KG1 (cell line): ENCODE results near the gene MS4A12.
"Not testable (repeated sequence)": the region's sequence is repeated elsewhere in the genome, so short reads cannot be mapped to it uniquely, and the experiment has no call there.

ENCODE experiments used
- DNase-seq: peaks from one replicate; lab custom pipeline; 2025; lab: John Stamatoyannopoulos, UW

Gene MS4A12, protein sequence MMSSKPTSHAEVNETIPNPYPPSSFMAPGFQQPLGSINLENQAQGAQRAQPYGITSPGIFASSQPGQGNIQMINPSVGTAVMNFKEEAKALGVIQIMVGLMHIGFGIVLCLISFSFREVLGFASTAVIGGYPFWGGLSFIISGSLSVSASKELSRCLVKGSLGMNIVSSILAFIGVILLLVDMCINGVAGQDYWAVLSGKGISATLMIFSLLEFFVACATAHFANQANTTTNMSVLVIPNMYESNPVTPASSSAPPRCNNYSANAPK

DNA sequence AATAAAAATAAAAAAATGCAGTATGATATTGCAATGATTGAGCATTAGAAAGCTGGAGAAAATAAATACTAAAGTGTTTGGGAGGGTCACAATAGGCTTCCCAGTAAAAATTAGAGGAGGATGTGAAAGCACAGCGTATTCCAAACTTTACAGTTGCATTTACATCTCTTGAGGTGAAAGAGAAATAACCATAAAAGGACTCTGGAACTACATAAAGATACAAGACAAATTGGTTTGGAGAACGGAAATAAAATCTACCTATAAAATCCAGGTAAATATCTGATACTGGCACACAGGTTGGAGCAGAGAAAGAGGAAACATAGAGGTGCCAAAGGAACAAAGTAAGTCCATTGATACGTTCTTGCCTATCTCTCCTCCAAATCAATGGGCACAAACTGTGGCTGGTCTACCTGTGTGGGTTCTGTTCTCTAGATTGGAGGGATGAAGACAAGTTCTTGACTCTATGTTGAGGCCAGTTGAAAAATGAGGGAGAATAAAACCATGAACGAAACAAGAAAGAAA is at the start of gene MS4A12:
TSS of gene MS4A12 (plus strand) at position 291 of the 522 bp plus-strand sequence. CDS start 4,541 bp downstream, outside the sequence.
- no peak for DNase-seq

- no peak for DNase-seq
Observed at GRCh38 chr11:60447070-60447469, 45.5 kb upstream of the MS4A12 start.

GRCh38 chr11:60447846-60448245 is 44.7 kb upstream of the MS4A12 start:
- DNase-seq: no peak

DNA sequence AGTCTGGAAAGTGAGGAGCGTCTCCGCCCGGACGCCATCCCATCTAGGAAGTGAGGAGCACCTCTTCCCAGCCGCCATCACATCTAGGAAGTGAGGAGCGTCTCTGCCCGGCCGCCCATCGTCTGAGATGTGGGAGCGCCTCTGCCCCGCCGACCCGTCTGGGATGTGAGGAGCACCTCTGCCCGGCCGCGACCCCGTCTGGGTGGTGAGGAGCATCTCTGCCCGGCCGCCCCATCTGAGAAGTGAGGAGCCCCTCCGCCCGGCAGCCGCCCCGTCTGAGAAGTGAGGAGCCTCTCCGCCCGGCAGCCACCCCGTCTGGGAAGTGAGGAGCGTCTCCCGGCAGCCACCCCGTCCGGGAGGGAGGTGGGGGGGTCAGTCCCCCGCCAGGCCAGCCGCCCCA is 41.4 kb upstream of the MS4A12 start:
- not testable (repeated sequence) for DNase-seq

- no peak for DNase-seq
Observed at GRCh38 chr11:60454212-60454611, 38.4 kb upstream of the MS4A12 start.

GRCh38 chr11:60455531-60456042 is 37.0 kb upstream of the MS4A12 start, which contains the start of gene MS4A1:
Gene MS4A1 (plus strand): TSS chr11:60455847. CDS start chr11:60462375, 6,528 bp downstream.
- no peak for DNase-seq

- DNase-seq: no peak
Observed at GRCh38 chr11:60457576-60457975, 35.0 kb upstream of the MS4A12 start.

DNA sequence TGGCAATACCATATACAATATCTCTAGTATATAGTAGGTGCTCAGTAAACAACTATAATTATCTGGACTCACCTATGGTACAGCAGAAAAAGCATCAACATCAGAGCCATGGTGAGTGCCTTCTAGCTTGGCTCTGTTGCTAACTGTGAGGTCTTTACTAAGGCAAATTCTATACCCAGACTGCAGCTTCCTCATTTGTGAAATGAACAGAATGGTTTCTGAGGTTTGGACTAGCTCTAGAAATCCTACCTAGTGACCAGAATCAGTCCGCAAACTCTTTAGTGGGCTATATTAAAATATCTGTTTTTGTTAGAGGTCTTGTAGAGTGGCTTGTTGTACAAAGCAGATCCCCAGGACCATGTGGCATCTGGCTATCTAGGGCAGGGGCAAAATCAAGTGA is 33.2 kb upstream of the MS4A12 start:
- no peak for DNase-seq

DNA sequence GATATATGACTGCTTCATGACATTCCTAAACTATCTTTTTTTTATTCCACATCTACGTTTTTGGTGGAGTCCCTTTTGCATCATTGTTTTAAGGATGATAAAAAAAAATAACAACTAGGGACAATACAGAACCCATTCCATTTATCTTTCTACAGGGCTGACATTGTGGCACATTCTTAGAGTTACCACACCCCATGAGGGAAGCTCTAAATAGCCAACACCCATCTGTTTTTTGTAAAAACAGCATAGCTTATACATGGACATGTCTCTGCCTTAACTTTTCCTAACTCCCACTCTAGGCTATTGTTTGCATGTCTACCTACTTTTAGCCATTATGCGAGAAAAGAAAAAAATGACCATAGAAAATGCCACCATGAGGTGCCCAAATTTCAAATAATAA is 23.7 kb upstream of the MS4A12 start:
- no peak for DNase-seq

- no peak for DNase-seq
Observed at GRCh38 chr11:60469723-60470122, 22.9 kb upstream of the MS4A12 start.

GRCh38 chr11:60477035-60477445 is 15.5 kb upstream of the MS4A12 start:
- DNase-seq: peak; percentile 24

DNA sequence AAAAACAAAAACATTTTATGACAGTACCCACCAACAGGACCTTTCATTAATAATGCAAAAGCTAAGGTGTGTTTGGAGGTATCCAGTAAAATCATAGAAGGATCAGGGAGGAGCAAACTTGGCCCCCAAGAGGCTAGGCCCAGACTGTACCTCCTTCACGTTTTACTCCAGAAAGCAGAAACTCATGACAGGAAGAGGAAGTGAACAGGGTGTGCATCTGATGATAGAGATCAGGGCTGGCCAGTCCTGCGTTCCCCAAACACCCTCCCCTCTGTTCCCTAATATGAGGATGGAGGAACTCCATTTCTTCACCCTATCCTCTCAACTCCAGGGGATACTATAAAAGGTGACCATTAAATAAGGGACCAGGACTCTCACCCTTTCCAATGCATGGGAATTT is 10.2 kb upstream of the MS4A12 start:
- peak; percentile 43 for DNase-seq

GRCh38 chr11:60485987-60486386 is 6.6 kb upstream of the MS4A12 start:
- DNase-seq: peak; percentile 46

- DNase-seq: no peak
Observed at GRCh38 chr11:60493454-60493853, 876 bp downstream of the MS4A12 start.

DNA sequence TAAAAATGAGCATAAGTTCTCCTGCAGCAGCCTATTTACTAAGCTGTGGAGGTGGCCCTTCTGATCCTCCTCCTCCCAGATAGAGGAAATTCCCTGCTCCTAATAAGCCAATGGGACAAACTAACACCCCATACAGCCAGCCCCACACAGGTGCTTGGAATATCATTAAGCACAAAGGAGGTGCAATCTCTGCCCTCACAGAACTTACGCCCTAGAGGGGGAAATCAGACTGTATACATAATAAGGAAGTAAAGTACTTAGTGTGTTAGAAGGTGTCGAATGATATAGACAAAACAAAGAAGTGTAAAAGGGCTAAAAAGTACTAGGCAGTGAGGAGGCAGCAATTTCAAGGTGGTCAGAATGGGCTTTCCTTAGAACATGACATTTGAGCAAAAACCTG is 5.8 kb downstream of the MS4A12 start:
- no peak for DNase-seq

DNA sequence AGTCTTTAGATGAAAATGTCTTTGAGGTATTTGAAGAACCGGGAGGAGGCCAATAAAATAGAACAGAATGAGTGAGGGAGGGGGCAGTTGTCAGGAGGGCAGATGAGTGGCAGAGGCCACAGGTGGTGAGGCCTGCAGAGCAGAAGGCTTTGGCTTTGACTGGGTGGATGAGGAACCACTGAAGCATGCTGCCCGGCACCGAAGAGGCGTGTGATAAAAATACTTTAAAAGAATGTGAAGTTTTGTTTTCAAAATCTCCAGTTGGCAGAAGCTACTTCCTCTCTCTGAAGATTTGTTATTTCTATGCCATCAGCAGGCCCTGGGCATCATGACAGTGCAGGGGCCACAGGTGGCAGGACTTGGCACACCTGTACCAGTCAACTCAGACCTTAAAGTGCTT is 6.3 kb downstream of the MS4A12 start:
- no peak for DNase-seq

DNA sequence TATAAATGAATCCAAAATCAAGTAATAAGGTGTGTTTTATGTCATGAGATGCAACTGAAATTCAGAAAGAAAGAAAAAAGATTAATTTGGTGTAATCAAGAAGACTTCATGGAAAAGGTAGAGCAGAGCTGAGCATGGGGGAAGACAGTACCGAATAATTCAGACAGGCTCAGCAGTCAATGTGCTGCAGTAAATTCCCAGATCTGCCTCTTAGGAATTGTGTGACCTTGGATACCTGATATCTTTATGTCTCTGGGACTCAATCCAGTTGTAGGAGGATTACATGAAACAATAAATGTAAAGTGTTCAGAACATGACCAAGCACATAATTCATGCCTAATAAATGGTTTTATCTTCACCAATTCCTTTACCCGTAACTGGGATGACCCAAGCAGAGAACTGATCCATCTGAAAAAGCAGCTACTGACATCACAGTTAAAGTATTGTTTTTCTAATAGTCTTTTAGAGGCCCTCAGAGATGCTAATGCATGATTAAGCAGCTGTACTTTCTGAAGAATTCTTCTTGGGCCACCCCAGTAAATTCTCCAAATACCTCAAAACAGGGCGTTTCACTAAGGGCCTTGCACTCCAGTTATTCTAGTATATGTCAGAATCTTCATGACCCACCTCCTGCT is 7.8 kb downstream of the MS4A12 start:
- DNase-seq: no peak

GRCh38 chr11:60502221-60502775 is 9.7 kb downstream of the MS4A12 start:
- no peak for DNase-seq

DNA sequence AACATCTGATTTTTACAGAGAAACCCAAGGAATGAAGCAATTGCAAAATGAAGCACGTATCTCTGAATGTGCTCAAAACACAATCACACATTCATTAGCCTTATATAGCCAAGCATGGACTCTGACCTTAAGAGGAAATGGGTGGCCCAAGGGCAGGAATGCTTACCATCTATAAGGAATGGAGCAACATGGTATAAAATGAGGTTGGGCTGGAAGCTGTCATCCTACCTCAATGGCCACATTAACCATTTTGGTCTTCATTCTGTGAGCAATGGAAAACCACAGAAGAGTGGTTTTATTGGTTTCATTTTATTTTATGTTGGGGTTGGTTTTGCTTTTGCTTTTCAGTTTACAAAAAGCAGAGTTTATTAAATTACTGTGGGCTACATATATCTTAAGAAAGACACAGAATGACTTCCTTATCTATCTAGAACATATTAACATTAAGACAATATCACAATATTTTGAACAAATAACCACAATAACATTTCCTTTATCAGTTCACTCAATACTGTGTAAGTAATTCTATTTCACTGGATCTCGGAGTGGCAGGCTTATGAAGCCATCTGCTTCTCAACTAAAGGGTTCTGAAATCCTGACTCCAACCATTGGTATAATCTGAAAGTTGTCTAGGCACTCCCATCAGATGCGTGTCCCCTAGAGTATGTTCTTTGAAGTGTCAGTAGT is 11.8 kb downstream of the MS4A12 start:
- no peak for DNase-seq

- not testable (repeated sequence) for DNase-seq
Observed at GRCh38 chr11:60509609-60510008, 17.0 kb downstream of the MS4A12 start.

DNA sequence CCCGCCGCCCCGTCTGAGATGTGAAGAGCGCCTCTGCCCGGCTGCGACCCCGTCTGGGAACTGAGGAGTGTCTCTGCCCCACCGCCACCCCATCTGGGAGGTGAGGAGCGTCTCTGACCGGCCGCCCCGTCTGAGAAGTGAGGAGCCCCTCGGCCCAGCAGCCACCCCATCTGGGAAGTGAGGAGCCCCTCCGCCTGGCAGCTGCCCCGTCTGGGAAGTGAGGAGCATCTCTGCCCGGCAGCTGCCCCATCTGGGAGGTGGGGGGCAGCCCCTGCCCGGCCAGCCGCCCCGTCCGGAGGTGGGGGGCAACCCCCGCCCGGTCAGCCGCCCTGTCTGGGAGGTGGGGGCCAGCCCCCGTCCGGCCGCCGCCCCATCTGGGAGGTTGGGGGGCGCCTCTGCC is 17.6 kb downstream of the MS4A12 start:
- not testable (repeated sequence) for DNase-seq

DNA sequence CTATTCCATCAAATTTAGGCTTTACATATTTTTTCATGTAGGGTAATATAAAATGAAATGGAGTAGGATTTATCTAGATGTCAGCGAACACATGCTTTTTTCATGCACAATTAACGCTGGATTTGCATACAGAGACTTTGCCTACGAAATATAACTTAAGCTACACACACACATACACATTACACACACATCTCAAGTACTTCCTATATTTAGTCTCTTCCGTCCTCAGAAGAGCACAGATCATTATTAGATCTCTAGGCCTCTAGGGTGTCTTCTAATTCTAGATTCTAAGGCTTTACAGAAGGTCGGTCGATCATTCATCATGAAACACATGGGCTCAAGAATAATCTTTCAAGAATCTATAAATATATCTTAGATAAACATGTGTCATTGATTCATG is 18.8 kb downstream of the MS4A12 start:
- no peak for DNase-seq
